GM12878 (cell line): ENCODE data around the gene SLC25A29. TPM values are rescaled to one million over a fixed set of nuclear protein-coding genes. Genes with fewer than 3 reads are reported as not detected.

ENCODE experiments used
- BCLAF1 ChIP-seq: fragments of 450-650 bp; IDR thresholded peaks from 2 replicates; pipeline ENCODE4 v1.6.1; 2017; ENCODE audit warnings: antibody characterized with exemption, mild to moderate bottlenecking, moderate library complexity
- HSF1 ChIP-seq: fragments of 150-350 bp; IDR thresholded peaks from 2 replicates; pipeline ENCODE4 v1.6.1; 2014; ENCODE audit warnings: mild to moderate bottlenecking, low read depth, low read length
- IKZF2 ChIP-seq, 2 experiments: fragments of 450-650 bp; IDR thresholded peaks; 2 replicates each; pipeline ENCODE4 v1.6.1; 2017; ENCODE audit warnings: mild to moderate bottlenecking in 2 of 2, moderate library complexity in 2 of 2
- JUNB ChIP-seq: IDR thresholded peaks from 2 replicates; pipeline ENCODE4 v1.6.1; 2016; ENCODE audit warnings: antibody characterized with exemption, mild to moderate bottlenecking
- MTA2 ChIP-seq: fragments of 450-650 bp; IDR thresholded peaks from 2 replicates; pipeline ENCODE4 v1.6.1; 2016; ENCODE audit warnings: low read depth, mild to moderate bottlenecking, moderate library complexity
- PKNOX1 ChIP-seq: fragments of 450-650 bp; IDR thresholded peaks from 2 replicates; pipeline ENCODE4 v1.6.1; 2016; ENCODE audit warnings: mild to moderate bottlenecking
- RELA ChIP-seq: fragments of 450-650 bp; IDR thresholded peaks from 2 replicates; pipeline ENCODE4 v1.8.0; 2014; ENCODE audit warnings: borderline replicate concordance; ENCODE audit not compliant: partially characterized antibody
- SIN3A ChIP-seq: IDR thresholded peaks from 2 replicates; pipeline ENCODE4 v1.6.1; 2012; ENCODE audit warnings: low read depth, low read length, improper control_type of control experiment
- SMAD5 ChIP-seq: IDR thresholded peaks from 2 replicates; pipeline ENCODE4 v1.6.1; 2016; ENCODE audit warnings: antibody characterized with exemption, low read depth
- SUZ12 ChIP-seq: fragments of 200-600 bp; sonication (generic); IDR thresholded peaks from one replicate; pipeline ENCODE4 v1.6.1; 2018; ENCODE audit warnings: antibody characterized with exemption, mild to moderate bottlenecking; ENCODE audit not compliant: unreplicated experiment
- WRNIP1 ChIP-seq: IDR thresholded peaks from 2 replicates; pipeline ENCODE4 v1.6.1; 2011; ENCODE audit warnings: low read depth, low read length, improper control_type of control experiment, borderline replicate concordance
- ZNF274 ChIP-seq: IDR thresholded peaks from one replicate; pipeline ENCODE4 v1.8.0; 2011; ENCODE audit not compliant: insufficient read length, insufficient read depth
- ZSCAN29 ChIP-seq: fragments of 450-650 bp; IDR thresholded peaks from 2 replicates; pipeline ENCODE4 v1.6.1; 2017; ENCODE audit warnings: mild to moderate bottlenecking, moderate library complexity
- polyA plus RNA-seq, 11 experiments: library from polyadenylated mRNA; depleted of rRNA in 4 of 11; unstranded in 6 of 11; stranded (reverse) in 5 of 11; fragments of >200 nt; fragmentation: Nextera tagmentation in 4 of 11; fragmentation: Illumina TruSeq in 1 of 11; extraction: Ambion mirVana in 4 of 11; extraction: Trizol in 1 of 11; gene quantifications; 1 replicate in 1 of 11; 2 replicates in 10 of 11; pipeline versions ENCODE4 v1.2.1 to v1.2.3, GENCODE V29; 2011 to 2016; ENCODE audit warnings: inconsistent platforms in 2 of 11, missing spikeins in 2 of 11, low read depth in 1 of 11
- total RNA-seq, 4 experiments: library from RNA; depleted of rRNA in 3 of 4; stranded (reverse); fragments of >200 nt in 3 of 4; fragmentation: Illumina TruSeq in 1 of 4; extraction: Trizol in 1 of 4; gene quantifications; 2 replicates each; pipeline versions ENCODE4 v1.2.1 to v1.2.3, GENCODE V29; 2013 to 2021

Gene SLC25A29
- total and polyA plus RNA-seq, 10 of the 15 experiments (the other 5 are each of a cell fraction or from before 2014, with no cell fraction given), result 0.42 to 13.3 (median 4.0) TPM; not detected in 1

GRCh38 chr14:100330388-100330931, 24.2 kb upstream of the SLC25A29 start (continued):
- TF ChIP-seq SIN3A, result no peak
- no peak for TF ChIP-seq IKZF2 (IDR thresholded peaks at IDR 0.05)
- no peak for TF ChIP-seq RELA
- no peak for TF ChIP-seq MTA2
- no peak for TF ChIP-seq JUNB
- TF ChIP-seq BCLAF1, result no peak
- TF ChIP-seq PKNOX1, result no peak
- no peak for TF ChIP-seq WRNIP1
- TF ChIP-seq ZSCAN29, result no peak
- no peak for TF ChIP-seq ZNF274
- no peak for TF ChIP-seq HSF1
- TF ChIP-seq SUZ12, result no peak
- TF ChIP-seq SMAD5, result no peak
